Left lobe of liver (tissue), 2 donors: Measurements from ENCODE around the gene PUS10. TPM values are rescaled to one million over a fixed set of nuclear protein-coding genes. Genes with fewer than 3 reads are reported as not detected.
"Not testable (repeated sequence)": the region's sequence is repeated elsewhere in the genome, so short reads cannot be mapped to it uniquely, and the experiment has no call there.

ENCODE experiments used
- ATAC-seq: fragments of 200-7000 bp; cut with Tn5 transposase; one replicate; pipeline ENCODE4 v1.9.1; 2020; ENCODE audit warnings: mild to moderate bottlenecking, moderate library complexity
- DNase-seq: peaks from one replicate; pipeline ENCODE4 v3.0.0-alpha.2; 2020; ENCODE audit warnings: low spot score
- total RNA-seq: library from RNA; stranded (reverse); gene quantifications from one replicate; pipeline ENCODE4 v1.2.1, GENCODE V29; 2021
- donor health status: DM: no; HTN: no; CAD: no; lungs with moderate emphysema.
- donor health status: DM: no; HTN: yes; CAD: no.

PUS10 gene
- total RNA-seq, 1 donor from 2014 or later: 9.8 TPM

DNA sequence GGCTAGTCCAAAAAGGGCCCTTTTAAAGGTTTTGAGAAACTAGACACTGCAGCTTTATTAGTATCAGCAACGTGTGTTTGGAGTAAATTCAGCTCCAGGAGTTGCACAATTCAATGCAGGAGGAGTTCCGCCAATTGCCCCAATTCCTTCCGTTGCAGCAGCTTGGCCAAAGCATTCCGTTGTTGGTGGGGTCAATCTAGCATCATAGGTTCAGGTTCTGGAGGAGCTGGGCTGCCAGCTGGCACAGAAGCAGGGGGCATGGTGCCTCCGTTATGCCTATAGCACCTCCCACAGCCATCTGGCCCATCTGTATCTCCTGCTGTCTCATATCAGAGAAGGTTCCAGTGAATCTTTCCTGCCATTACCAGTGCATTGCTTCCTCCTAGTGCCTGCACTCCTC is 81.3 kb downstream of the PUS10 start:
- DNase-seq (no peak), ATAC-seq (peak; percentile 80)

- DNase-seq (no peak), ATAC-seq (peak; percentile 30)
Measured at GRCh38 chr2:60934165-60934722, 83.8 kb downstream of the PUS10 start.

DNA sequence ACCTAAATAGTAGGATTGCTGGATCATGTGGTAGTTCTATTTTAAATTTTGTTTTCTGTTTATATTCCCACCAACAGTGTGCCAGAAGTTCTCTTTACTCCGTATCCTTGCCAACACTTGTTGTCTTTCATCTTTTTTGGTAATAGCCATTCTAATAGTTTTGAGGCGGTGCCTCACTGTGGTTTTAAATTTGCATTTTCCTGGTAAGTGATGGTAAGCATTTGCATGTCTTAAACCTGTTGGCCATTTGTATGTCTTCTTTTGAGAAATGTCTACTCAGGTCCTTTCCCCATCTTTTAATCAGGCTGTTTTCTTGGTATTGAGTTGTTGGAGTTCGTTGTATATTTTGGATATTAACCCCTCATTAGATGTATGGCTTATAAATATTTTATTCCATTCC is 85.1 kb downstream of the PUS10 start:
- DNase-seq: no peak
- no peak for ATAC-seq

GRCh38 chr2:60932061-60932460 is 86.0 kb downstream of the PUS10 start:
- not testable (repeated sequence) for ATAC-seq, DNase-seq

GRCh38 chr2:60926741-60927552 is 91.1 kb downstream of the PUS10 start:
- DNase-seq (no peak), ATAC-seq (peak; percentile 38)

- DNase-seq: no peak
- peak; percentile 80 for ATAC-seq
Measured at GRCh38 chr2:60925994-60926740, 91.9 kb downstream of the PUS10 start.

DNA sequence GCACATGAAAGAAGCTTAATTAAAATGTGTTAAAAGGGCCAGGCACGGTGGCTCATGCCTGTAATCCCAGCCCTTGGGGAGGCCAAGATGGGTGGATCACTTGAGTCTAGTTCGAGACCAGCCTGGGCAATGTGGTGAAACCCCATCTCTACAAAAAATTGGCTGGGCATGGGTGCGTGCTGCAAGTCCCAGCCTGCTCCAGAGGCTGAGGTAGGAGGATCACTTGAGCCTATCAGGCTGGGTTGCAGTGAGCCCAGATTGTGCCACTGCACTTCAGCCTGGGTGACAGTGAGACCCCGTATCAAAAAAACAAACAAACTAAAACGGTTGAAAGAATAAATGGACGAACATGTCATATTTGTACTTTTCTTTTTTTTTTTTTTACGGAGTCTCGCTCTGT is 110.7 kb downstream of the PUS10 start:
- ATAC-seq (no peak), DNase-seq (no peak)

DNA sequence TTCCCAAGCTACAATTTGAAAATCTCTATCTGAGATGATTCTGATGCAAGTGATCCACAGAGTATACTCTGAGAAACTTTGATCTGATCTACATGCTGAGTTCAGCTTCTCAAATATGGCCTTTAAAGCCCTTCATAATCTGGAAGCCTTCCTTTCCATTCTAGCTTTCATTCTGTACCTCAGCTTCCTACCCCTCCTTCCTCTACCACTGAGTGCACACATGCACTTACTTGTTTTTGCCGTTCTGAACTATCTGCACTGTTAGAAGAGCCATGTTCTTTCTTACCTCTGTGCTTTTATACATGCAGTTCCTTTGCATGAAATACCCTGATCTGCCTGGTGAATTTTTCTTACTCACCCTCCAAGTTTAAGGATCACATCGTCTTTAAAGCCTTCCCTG is 111.7 kb downstream of the PUS10 start:
- DNase-seq (no peak), ATAC-seq (no peak)

DNA sequence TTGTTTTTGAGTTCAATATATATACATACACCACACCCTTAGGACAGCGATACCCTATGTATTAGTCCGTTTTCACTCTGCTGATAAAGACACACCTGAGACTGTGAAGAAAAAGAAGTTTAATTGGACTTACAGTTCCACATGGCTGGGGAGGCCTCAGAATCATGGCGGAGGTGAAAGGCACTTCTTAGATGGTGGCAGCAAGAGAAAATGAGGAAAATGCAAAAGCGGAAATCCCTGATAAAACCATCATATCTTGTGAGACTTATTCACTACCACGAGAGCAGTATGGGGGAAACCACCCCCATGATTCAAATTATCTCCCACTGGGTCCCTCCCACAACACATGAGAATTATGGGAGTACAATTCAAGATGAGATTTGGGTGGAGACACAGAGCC is 112.2 kb downstream of the PUS10 start:
- not testable (repeated sequence) for ATAC-seq, DNase-seq

GRCh38 chr2:60901296-60901695 is 116.8 kb downstream of the PUS10 start:
- not testable (repeated sequence) for DNase-seq, ATAC-seq

GRCh38 chr2:60899892-60900249 is 118.2 kb downstream of the PUS10 start:
- DNase-seq (no peak), ATAC-seq (no peak)

- ATAC-seq: no peak
- DNase-seq: no peak
Measured at GRCh38 chr2:60899230-60899891, 118.7 kb downstream of the PUS10 start.

DNA sequence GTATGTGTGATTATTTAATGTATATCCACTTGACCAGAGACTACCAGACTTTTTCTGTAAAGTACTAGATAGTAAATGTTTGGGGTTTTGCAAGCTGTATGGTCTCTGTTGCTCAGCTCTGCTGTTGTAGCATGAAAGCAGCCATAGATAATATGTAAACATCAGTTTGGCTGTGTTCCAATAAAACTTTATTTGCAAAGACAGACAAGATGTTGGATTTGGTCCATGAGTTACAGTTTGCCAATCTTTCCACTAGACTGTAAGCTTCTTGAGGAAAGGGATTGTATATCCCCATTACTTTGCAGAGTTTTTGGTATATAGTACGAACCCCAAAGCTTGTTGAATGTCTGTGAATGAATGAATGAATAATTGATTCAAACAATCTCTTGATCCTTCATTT is 119.5 kb downstream of the PUS10 start:
- ATAC-seq (no peak), DNase-seq (no peak)

Other genes starting within 250 kb of the PUS10 start
- 4.4 TPM for gene REL, start 136.7 kb downstream of the PUS10 start, total RNA-seq
- gene PEX13, start 535 bp downstream of the PUS10 start, total RNA-seq: 22.3 TPM
- gene SANBR, start 47.6 kb upstream of the PUS10 start, total RNA-seq: 2.0 TPM
- gene C2orf74, start 143.9 kb upstream of the PUS10 start, total RNA-seq: 13.5 TPM